GM18873 (cell line): ENCODE results near the gene SH3TC2.

ENCODE experiments used
- ATAC-seq: cut with Tn5 transposase; IDR thresholded peaks from one replicate; pipeline ENCODE4 v1.9.1; 2021; ENCODE audit warnings: mild to moderate bottlenecking, moderate library complexity, moderate number of reproducible peaks; ENCODE audit not compliant: unreplicated experiment, low FRiP score

Gene SH3TC2

DNA sequence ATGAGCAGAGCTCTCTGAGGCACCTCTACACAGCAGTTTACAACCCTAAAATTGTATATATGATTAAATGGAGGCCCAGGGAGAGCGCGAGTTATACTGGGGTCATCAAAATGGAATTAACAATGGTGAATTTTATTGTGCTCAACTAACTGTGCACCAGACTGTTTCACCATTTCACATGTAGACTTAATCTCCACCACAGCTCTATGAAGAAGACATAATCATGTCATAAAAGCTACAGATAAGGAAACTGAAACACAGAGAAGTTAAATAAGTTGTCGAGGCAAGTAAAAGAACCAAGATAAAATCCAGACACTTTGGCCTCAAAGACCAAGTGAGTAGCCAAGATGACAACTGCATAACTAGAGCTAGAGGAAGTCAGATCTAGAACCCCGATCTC lies 1.5 kb downstream of the SH3TC2 start:
- no peak for ATAC-seq

DNA sequence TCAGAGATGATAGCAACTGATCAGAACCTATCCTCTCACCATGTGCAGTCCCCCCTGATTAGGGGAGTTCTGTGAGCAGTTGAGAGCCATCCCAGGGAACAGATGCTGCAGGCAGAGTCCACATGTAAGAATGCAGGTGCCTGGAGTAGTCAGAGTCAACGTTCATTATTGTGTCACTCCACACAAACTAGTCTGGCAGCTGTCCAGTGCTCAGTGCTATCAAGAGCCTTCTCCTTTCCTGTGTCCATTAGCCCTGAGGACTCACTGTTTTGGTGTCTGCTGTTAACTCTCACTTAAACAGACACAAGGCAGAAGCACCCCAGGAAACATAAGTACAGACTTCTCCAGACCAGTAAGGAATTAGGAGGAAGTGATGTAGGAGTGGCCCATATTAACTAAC lies 2.5 kb downstream of the SH3TC2 start:
- no peak for ATAC-seq

DNA sequence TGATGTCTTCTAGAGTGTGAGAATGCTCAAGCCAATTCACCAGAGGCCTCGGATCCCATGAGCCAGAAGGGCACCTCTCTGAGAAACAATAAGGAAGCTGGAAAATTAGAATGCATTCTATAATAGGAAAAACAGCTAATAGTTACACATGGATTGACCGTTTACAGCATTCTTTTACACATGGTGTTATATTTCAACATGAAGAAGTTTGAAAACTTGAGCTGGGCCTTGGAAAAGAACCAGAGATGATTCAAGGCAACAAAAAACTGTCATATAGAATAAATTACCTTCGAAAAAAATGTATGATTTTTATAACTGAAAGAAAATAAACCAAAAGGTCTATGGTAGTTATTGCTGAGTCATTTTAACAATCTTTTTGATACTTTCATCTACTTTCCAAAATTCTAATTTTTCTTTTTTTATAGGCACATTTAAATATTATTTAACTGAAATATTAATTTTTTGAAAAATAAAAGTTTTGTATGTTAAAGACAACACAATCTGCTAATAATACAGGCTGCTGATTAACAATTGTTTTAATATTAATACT lies 6.2 kb downstream of the SH3TC2 start:
- no peak for ATAC-seq

DNA sequence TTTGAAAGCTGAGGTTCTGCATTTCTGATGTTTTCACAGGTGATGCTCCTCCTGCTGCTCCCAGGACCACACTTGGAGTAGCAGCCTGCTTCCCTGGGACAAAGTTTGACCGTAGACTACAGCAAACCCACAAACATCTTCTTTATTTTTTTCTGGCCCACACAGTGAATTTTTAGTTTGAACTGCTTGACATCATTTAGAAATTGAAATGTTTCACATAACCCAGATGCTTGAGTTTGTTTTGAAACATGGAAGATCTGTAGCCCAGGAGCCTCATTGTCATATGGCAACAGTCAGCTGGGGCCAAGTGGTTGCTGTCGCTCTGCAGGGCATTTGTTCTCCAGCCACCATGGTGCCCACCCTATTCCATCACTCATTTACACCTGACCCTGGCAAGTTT lies 8.4 kb downstream of the SH3TC2 start:
- no peak for ATAC-seq

DNA sequence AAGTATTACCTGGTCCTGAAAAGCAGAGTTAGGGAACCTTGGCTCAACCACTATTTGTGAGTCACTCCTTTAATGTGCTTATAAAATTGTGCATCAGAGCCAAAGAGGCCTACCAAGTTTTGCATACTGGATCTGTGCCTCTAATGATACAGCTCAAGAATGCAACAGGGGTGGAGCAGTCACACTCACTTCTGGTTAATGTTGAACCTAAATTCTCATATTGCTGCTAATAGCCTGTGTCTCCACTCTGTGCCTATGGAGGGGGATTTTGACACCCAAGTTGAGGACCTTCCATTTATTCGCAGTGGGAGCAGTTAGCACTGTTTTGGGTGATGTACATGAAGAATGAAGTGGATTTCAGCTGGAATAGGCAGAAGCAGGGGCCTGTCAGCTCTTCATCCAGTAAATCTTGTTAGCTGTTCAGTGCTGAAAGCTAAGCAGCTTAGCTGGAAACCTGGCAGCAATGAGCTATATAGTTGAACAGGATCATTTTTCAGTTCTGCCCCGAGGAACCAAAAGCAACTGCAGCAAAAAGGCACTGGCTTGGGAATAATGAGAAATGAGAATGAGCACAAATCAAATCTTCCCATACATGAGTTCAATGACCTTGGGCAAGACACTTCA lies 9.7 kb downstream of the SH3TC2 start:
- no peak for ATAC-seq

DNA sequence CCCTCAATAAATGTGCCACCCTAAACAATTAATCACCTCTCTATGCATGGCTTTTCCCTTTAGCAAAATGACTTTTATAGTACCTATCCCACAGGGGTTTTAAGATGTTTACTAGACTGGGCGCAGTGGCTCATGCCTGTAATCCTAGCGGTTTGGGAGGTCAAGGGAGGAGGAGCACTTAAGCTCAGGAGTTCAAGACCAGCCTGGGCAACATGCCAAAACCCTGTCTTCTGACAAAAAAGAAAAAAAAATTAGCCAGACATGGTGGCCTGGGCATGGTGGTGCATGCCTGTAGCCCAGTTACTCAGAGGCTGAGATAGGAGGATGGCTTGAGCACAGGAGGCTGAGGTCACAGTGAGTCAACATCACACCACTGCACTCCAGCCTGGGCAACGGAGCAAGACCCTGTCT lies 13.5 kb downstream of the SH3TC2 start:
- ATAC-seq = no peak

DNA sequence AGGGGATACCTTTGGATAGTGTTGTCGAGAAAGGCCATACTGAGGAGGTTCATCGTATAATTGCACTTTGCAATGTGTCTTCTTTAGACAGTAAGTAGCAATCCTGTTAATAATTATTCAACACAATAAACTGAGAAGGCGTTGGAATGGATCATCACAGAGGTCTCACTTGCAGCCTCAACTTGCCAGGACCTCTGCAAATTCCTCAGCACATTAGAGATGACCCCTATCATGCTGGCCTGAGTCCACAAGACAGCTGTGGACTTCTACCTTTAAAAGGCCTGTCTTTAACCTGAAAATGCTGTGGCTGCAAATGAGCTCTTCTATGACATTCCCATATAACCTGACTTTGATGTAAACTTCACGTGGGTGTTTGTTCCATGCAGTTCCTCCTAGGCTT lies 14.1 kb downstream of the SH3TC2 start:
- no peak for ATAC-seq

DNA sequence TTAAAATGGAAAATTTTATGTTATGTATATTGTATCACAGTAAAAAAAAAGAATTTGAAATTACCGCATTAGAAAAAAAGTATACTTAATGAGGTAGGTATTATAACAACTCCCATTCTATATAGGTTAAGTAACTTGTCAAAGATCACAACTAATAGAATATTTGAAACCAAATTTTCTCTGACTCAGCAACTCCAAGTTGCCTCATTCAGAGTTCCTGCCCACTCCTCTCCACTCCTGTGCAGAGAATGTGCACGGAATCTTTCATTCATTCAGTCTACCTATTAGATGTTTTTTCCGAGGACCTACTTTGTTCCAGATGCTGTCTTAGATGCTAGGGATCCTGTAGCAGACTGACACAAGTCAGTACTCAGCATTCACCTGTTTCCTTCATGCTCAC lies 15.4 kb downstream of the SH3TC2 start:
- ATAC-seq = no peak

DNA sequence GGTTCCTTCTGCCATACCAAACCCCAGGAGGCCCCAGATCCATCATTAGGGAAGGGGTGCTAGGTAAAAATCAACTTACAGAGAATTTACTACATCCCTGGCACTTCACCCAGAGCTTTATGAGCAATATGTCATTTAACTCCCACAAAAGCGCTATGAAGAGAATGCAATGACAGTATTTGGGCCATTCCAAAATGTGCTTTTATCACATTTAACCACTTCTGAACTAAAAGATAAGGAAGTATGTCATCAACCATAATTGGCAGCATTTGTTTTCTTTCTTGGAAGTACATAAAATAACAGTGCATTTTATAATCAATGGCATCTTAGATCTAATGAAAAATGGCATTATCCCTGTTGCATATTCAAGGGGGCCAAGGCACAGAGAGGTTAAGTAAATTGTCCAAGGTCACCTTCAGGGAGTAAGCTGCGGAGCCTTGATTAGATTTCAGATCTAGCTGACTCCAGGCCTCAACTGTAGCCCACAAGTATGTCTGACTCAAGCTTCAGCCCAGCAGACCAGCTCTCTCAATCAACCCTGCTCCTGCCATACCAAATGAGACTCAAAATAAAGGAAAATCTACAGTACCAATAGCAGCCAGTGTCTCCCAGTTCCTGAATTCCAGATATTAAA lies 16.5 kb downstream of the SH3TC2 start:
- ATAC-seq = no peak

DNA sequence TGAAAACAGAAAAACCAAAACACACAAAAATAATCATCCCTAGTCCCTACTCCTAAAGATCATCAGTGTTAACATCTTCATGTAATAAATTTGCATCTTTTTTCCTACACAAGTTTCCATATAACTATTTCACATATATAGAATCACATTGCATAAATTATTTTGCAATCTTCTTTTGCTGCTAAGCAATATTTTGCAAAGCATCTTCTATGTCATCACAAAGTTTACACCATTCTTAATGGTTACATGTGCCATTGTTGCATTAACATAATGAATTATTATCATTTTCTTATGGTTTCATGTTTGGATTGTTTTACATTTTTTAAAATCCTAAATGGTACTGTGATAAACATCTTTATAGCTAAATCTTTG lies 17.8 kb downstream of the SH3TC2 start:
- ATAC-seq = no peak

DNA sequence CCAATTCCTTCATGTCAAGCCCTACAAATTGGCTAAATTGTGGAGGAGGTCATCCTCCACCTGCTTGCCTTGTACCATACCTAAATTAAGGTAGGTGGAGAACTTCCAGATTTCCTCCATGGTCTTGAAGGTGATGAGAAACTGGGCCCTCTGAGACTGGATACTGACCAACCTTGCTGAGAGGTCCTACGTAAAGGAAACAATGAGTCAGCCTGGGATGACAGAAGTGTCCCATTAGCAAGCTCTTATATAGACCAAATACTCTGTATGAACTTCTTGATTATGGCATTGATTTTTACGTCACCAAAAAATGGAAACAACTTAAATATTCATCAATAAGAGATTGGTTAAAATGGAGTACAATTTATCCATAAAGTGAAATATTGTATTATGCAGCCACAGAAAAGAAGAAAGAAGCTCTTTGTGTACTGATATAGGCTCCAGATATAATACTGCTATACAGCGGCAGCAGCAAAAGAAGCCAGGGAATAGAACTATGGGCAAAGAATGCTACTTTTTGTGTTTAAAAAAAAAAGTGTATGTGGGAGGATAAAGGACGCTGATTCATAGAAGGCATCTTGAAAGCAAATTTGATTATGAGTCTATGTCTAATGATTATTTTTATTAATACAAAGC lies 18.3 kb downstream of the SH3TC2 start:
- no peak for ATAC-seq

DNA sequence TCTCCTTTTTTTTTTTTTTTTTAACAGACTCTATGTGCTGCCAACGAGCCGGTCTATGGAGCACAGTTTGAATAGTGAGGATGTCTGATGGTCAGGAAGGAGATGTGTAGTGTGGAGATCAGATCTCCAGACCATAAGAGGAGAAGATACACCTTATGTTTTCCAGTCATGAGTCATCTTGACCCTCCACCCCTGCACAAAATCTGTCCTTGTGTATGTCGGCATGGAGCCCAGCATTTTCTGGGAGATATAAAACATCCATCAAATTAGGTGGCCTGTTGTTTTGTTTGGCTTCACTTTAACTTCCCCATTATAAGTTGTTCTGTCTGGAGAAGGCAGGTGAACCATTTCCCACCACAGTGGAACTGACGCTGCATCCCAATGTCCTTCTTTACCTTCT lies 19.2 kb downstream of the SH3TC2 start:
- ATAC-seq = no peak

DNA sequence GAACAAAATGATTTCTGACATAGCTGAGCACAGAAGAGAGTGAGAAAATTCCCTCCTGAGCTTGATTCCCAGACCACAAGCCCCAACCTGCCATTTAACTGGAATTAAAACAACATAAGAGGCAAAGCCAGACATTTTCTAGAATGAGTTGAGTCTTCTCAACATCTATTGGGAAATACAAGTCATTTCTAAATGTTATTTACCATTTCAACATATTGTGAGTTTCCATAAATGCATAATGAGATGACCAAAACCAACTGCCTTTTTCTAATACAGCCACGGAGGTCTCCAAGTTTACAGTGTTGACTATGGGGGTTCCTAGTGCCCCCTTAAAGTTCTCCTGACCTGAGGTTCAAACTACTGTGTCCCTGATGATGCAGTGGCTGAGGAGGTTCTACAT lies 20.0 kb downstream of the SH3TC2 start:
- ATAC-seq = no peak

DNA sequence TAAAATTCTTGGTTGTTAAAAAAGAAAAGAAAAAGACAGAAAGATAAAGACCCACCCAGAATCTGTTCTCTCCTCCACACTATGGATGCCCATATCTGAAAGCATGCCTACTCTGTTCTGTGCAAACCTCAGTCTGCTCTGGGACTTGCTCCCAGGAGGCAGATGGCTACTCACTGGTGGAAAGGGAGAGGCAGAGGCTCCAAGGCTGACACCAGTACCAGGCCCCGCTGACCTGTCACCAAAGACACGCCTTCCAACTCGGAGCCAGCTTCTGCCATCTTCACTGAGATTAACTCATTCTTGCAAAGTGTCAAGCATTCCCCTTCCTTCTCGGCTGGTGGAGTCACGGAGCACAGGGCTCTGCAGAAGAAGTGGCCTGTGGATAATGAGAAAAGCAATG lies 21.6 kb downstream of the SH3TC2 start:
- no peak for ATAC-seq

DNA sequence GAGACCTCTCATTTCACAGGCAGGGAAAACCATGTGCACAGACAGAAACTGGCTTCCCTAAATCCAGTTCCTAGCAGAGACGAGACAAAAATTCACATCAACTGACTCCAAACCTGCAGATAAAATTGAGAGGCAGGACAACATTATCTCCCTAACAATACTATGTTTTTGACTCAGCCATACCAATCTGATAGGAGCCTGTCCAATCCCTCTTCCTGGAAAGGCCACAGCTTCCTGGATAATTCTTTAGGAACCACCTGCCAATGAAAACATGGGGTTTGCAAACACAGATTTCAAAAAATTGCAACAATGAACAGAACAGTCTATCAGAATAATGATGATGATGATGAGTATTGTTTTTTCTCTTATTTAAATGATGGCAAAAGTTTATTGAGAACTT lies 22.4 kb downstream of the SH3TC2 start:
- ATAC-seq = no peak

DNA sequence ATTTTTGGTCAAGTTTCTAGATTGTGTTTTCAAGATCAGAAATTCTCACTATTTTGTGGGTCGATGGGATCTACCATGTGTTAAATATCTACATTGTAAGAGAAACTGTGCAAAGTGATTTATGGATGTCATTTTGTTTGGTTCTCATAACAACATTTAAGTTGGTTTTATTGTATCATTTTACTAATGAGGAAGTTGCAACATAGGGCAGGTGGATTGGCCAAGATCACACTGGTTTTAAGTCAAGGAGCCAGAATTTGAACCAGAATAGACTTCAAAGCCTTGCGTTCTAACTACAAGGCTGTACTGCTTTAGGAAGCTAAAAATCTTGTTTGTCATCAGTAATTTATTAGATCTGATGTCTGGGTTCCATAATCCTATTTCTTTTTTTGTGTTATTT lies 23.4 kb downstream of the SH3TC2 start:
- ATAC-seq = no peak

DNA sequence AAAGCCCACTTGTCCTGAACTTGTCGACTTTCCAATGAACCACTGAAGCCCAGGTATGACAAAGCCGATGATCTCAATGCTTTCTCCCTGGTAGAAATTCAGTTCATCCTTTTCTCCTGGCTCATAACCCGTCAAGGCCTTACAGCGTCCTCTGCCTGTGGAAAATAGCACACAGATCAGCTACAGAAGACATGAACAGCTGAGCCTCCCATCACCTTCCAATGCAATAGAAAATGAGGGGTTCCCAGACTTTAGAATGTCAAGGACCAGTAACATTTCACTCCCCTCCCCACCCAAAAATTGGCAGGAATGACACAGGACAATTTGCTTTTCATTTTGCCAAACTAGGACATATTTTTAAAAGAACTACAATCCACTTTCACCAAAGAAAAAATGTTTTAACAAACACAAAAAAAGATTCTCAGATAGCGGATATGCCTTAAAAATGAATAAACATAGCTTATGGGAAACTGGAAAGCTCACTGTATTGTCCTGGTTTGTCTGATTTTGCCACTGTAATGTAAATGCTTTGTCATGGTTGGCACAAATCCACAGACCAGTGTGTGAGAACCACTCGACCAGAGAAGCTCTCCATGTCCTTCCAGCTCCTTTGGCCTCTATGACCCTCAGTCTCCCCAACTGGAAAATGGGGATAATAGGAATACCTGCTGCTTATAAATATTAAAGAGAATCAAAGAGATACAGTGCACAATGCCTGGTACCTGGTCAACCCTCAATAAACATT lies 24.4 kb downstream of the SH3TC2 start:
- ATAC-seq = no peak

DNA sequence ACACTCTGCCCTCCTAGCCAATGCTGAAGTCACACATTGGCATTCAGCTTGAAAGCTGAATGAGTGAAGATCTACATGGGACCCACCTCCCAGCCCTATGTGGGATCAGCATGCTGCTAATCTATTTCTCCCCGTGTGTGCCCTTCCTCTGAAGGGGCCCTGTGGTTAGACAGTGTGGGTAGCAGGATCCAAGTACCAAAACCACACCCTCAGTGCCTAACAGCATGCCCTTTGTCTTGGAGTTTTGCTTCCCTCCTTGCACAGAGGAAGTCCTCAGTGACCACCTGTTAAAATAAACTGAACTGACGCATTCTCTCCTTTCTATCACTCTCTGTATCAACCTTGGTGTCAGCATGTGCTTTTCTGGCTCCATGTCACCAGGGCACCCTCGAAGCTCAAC lies 25.0 kb downstream of the SH3TC2 start:
- ATAC-seq = no peak

DNA sequence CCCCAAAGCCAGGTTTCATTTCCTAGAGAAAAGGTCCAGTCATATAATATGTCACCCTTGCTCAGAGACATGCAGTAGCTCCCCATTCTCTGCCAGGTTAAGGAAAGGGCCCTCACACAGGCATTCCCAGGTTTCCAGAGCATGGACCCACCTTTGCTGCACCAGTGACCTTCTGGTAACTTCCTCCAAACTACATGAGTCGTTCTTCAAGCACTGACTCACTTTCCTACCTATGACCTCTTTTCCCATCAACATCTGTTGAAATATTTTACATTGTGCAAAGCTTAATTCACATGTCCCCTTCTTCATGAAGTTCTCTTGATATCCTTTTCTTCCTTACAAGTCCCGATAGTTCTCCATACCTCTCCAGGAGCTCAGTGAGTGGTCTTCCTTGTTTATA lies 25.9 kb downstream of the SH3TC2 start:
- no peak for ATAC-seq

DNA sequence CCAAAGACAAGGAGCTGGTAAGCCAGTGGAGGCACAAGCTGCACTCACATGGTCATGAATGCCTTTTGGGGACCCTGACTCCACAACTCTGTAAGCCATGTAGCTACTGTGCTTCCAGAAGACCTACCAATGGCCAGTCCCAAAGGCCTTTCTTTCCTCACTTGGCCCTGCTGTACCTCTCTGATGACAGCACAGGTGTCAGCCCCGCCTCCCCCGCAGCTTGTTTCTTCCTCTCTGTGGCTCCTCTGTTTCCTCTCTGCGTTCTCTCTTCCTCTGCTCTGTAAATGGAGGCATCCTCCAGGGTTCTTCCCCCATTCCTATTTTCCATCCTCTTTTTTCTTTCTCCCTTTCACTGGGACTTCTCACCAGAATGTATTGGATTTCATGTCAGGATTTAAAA lies 26.7 kb downstream of the SH3TC2 start:
- ATAC-seq = no peak

DNA sequence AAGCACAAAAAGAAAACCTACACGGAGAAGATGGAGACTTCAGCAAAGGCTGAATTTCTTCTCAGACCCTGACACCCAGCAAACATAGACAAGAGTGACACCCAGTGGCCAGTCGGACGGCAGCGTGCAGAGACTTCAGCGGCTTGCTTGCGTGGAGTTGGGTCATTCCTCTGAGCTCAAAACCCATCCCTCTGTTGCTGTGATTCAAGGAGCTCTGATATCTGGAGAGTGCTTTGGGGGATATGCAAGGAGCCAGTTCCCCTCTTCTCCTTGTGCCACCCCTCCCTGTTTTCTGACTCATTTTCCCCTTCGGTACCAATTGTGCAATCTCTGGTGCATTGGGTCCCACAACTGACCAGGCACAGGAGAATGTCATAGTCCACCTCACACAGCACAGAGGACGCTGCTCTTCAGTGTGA lies 27.5 kb downstream of the SH3TC2 start:
- peak; percentile 76 for ATAC-seq
